NCI-H526 treated with DMSO at 0.1 percent for 48 hours (cell line): Measurements from ENCODE around the gene NDUFAF3.
"Not testable (repeated sequence)": the region's sequence is repeated elsewhere in the genome, so short reads cannot be mapped to it uniquely, and the experiment has no call there.

Source experiments
- DNase-seq: peaks from one replicate; lab custom pipeline; 2025; lab: John Stamatoyannopoulos, UW

NDUFAF3 gene

DNA sequence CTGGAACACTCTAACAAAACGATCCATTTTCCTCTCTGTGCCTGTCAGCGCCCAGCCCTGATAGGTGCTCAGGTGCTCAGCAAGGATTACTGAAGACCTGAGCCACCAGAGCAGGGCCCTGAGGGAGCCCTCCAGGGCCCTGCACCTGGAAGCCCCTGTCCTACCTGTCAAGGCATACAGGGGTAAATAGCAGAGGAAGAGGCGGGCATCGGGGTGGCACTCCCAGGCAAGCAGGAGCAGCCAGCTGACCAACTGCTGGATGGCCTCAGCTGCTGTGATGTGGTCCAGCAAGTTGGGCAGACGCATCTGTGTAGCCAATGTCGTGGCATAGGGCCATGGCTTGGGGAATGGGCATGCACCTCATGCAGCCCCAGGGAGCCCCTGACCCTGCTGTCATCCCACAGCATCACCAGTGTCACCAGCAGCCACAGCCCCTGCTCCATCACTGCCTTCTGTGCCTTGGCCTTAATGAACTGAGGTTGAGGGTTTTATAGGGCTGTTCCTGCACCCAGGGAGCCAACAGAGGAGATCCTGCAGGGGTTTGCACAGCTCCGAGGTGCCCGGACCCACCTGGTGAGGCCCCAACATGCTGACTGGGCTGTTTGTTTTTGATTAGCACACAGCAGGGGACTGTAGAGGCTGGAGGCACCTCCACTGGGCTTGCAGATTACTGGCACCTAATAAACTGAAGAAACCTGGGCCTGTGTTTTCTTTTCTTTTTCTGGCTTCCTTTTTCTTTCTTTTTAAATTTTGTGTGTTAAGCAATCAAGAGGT is 22.6 kb upstream of the NDUFAF3 start:
- no peak for DNase-seq

DNA sequence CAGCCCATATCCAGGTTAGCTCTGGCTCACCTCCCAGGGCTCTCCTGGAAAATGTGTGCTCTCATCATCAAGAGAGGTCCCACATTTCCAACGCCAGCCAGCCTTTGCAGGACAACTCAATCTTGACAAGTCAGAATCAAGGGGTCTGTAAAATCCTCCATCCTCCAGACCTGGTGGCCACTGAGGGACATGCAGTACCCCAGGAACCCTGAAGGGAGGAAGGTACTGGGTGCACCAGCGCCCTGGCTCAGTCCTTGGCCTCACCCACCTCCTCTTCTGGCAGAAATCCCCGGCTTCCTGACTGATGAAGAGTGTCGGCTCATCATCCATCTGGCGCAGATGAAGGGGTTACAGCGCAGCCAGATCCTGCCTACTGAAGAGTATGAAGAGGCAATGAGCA is 20.8 kb upstream of the NDUFAF3 start:
- DNase-seq = no peak

DNA sequence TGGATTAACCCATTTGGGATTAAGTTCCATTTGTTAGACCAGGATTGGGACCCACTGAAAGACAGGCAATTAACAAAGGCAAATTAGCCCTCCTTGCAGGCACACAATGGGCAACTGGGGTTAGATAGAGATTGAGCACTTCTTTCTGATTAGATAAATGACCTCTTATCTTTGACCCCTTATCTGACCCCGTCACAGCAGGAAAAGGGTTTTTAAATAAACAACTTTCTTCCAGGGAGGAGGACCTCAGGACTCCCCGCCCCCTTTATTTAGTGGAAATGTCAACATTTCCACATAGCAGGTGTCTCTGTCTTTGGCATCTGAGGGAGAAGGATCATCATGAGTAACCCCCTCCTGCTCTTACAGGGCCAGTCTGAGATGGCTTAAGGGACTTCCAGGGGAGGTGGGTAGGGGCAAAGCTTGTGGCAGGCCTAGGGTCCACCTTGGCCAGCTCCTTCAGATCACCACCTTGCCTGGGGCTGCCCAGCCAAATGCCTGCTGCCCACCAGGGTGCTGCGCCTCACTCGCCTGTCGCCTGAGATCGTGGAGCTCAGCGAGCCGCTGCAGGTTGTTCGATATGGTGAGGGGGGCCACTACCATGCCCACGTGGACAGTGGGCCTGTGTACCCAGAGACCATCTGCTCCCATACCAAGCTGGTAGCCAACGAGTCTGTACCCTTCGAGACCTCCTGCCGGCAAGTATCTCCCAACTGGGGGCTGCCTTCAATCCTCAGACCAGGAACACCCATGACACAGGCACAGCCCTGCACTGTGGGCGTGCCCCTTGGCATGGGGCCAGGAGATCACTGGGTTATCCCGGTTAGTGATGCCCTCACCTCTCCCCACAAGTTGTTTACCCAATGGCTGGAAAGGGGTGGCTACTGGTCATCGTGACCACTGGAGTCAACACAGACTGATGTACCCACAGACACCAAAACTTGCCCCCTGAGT is 17.3 kb upstream of the NDUFAF3 start:
- no peak for DNase-seq

- no peak for DNase-seq
These were observed 16.6 kb upstream of the NDUFAF3 start for GRCh38 chr3:49005303-49005680.

- no peak for DNase-seq
These were observed 15.9 kb upstream of the NDUFAF3 start for GRCh38 chr3:49005998-49006397.

- no peak for DNase-seq
These were observed 15.4 kb upstream of the NDUFAF3 start for GRCh38 chr3:49006408-49007067.

GRCh38 chr3:49007068-49007770 is 14.7 kb upstream of the NDUFAF3 start, which contains the start of gene WDR6:
TSS of gene WDR6 (plus strand) at chr3:49007391. CDS start at chr3:49007432, 41 bp downstream.
- DNase-seq = peak; percentile 95

- DNase-seq = peak; percentile 24
These were observed 14.0 kb upstream of the NDUFAF3 start for GRCh38 chr3:49007771-49008528.

GRCh38 chr3:49008627-49009026 is 13.3 kb upstream of the NDUFAF3 start:
- DNase-seq = not testable (repeated sequence)

GRCh38 chr3:49009396-49009795 is 12.5 kb upstream of the NDUFAF3 start:
- DNase-seq = no peak

- no peak for DNase-seq
These were observed 9.4 kb upstream of the NDUFAF3 start for GRCh38 chr3:49012441-49013017.

DNA sequence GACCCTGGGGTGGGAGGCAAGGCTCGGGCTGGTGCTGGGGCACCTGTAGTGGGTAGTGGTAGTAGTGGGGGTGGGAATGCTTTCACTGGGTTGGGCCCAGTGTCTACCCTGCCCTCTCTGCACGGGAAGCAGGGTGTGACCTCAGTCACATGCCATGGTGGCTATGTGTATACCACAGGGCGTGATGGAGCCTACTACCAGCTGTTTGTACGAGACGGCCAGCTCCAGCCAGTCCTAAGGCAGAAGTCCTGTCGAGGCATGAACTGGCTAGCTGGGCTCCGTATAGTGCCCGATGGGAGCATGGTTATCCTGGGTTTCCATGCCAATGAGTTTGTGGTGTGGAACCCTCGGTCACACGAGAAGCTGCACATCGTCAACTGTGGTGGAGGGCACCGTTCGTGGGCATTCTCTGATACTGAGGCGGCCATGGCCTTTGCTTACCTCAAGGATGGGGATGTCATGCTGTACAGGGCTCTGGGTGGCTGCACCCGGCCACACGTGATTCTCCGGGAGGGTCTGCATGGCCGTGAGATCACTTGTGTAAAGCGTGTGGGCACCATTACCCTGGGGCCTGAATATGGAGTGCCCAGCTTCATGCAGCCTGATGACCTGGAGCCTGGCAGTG is 8.7 kb upstream of the NDUFAF3 start:
- DNase-seq = no peak

GRCh38 chr3:49013738-49014660 is 7.9 kb upstream of the NDUFAF3 start:
- peak; percentile 19 for DNase-seq

GRCh38 chr3:49015072-49015471 is 6.8 kb upstream of the NDUFAF3 start:
- no peak for DNase-seq

GRCh38 chr3:49015765-49016164 is 6.2 kb upstream of the NDUFAF3 start:
- no peak for DNase-seq

DNA sequence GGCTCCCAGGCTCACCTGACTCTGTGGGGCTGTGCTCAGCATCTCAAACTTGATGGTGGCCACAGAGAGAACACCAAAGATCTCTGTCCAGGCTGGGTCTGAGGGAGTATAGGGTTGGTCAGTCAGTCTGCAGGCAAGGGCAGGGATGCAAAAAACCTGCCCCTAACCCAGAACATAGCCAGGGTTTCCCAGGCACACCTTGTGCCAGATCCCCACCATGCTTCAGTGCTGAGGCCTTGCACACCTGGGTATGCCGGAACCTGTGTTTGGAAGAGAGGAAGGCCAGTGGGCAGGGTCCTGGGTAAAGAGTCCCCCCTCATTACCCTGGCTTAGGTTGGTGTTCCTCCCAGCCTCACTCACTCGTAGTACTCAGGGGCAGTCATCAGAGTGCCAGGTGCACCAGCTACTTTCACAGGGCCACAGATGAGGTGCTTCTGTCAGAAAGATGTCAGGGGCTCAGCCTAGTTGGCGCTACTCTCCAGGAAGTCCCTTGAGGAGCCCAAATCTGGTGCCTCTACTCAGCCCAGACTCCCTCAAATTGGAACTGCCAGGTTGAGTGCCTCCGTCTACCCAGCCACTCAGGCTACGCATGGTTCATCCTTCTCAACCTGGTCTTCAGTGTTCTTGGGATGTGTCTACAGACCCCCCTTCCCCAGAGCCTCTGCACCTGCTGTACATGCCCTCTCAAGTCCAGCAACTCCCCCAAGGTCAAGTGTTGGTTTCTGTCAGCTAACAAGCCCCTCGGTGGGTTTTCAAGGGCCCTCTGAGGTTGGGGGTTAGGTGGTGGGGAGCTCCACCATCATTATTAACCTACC is 5.3 kb upstream of the NDUFAF3 start:
- no peak for DNase-seq

DNA sequence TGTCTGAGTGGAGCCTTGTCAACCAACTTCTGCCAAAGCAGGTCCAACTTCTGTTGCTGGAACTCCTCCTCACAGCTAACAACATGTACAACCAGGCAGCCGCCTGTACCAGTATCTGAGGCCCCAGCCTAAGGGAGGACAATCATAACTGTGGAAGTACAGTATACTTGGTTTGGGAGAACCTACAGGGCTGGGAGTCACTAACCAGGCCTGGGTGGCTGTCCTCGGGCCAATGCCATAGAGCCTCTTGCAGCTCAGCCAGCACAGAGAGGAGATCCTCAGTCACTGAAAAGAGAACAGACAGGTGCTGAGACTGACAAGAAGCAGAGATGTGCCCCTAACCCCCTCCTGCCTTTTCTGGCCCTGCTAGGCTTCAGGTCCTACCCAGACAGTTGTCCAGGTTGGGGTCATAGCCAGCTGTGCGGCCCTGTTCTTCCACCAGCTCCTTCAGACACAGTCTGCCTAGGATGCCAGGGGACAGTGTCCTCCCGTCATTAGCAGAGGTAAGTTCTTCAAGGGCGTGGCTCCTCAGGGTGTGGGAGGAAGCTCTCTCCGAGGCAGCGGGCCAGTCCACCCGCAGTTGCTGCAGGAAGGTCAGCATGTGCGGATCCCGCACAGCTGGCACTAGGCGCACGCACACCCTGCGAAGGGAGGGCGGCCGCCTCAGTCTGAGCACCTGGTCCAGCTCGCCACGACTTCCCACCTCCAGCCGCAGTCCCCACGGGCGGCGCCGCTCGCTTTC is 4.5 kb upstream of the NDUFAF3 start:
- DNase-seq = no peak
